ENCODE measurements around the gene ST8SIA5.

- no peak for TF ChIP-seq MEF2B (IDR thresholded peaks at IDR 0.05; ENCODE audit: partially characterized antibody, poor library complexity, severe bottlenecking)
- TF ChIP-seq ZNF207 (IDR thresholded peaks at IDR 0.05; ENCODE audit: borderline replicate concordance): no peak
- no peak for TF ChIP-seq CTCF (IDR thresholded peaks at IDR 0.05 in 2 of 3, conservative IDR thresholded peaks at IDR 0.05 in 1 of 3; ENCODE audit: control insufficient read depth in 2 of 3, extremely low read depth in 1 of 3, insufficient read depth in 1 of 3, low read depth in 3 of 3, low read length in 3 of 3)
- no peak for TF ChIP-seq NR2C2 (IDR thresholded peaks at IDR 0.05; ENCODE audit: borderline replicate concordance, control insufficient read depth, insufficient read length, low read depth)
- TF ChIP-seq BRCA1 (IDR thresholded peaks at IDR 0.05; ENCODE audit: low read depth, low read length): no peak
These were observed 31.5 kb downstream of the ST8SIA5 start for GRCh38 chr18:46725310-46725709.
